ENCODE data around the gene PHGDH. TPM values are rescaled to one million over a fixed set of nuclear protein-coding genes. Genes with fewer than 3 reads are reported as not detected.

PHGDH gene
- total RNA-seq, 1 experiment from 2014 or later = 82.0 TPM

DNA sequence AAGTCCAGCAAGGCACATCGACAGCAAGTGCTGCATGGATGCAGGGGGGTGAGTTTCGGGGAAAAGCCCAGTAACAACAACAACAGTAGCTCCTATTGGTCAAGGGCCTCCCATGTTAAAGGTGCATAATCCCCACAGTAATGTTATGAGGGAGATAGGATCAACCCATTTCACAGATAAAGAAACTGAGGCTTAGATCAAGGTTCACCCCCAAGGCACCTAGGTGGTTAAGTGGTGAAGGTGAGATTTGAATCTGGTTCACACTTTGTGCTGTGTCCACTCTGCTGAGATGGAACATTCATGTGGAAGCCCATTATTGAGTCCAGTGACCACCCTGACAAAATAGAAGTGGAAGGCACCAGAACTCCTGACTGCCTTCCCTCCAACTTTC lies 24.9 kb downstream of the PHGDH start:
- no TSS peak for BruUV-seq (replicated peaks)
- POLR2A ChIA-PET = no interaction called here
- intact Hi-C loops (cut with micrococcal nuclease; ENCODE audit: unreplicated experiment) (no loop called here), in situ Hi-C loops (cut with HindIII; ENCODE audit: low pct_unique_long_range_greater_than_20kb, low sequenced_read_pairs) (no loop called here)
- Histone ChIP-seq H3K27me3 (ENCODE audit: control insufficient read depth, insufficient read depth, low read length) (no peaks in the 10 kb centered on the region), H3K4me1 (ENCODE audit: control insufficient read depth, insufficient read depth, low read length) (no peaks in the 10 kb centered on the region), H3K9me3 (ENCODE audit: control insufficient read depth, insufficient read depth, low read depth, low read length) (no peaks in the 10 kb centered on the region), H3K27ac (ENCODE audit: low read length) (no peak overlapping the region), H3K36me3 (ENCODE audit: control insufficient read depth, insufficient read depth, low read length) (peaks cover 1% of the 10 kb centered on the region; the same call in 1 of the 2 replicates), H3K4me3 (ENCODE audit: low read depth in 2 of 2, low read length in 2 of 2) (no peak overlapping the region)
- ATAC-seq (no peak), DNase-seq (ENCODE audit: low read depth, low spot score) (no peak)
- TF ChIP-seq, protein P1, sequence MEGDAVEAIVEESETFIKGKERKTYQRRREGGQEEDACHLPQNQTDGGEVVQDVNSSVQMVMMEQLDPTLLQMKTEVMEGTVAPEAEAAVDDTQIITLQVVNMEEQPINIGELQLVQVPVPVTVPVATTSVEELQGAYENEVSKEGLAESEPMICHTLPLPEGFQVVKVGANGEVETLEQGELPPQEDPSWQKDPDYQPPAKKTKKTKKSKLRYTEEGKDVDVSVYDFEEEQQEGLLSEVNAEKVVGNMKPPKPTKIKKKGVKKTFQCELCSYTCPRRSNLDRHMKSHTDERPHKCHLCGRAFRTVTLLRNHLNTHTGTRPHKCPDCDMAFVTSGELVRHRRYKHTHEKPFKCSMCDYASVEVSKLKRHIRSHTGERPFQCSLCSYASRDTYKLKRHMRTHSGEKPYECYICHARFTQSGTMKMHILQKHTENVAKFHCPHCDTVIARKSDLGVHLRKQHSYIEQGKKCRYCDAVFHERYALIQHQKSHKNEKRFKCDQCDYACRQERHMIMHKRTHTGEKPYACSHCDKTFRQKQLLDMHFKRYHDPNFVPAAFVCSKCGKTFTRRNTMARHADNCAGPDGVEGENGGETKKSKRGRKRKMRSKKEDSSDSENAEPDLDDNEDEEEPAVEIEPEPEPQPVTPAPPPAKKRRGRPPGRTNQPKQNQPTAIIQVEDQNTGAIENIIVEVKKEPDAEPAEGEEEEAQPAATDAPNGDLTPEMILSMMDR (IDR thresholded peaks at IDR 0.05) = no peak
- TF ChIP-seq, protein P2, sequence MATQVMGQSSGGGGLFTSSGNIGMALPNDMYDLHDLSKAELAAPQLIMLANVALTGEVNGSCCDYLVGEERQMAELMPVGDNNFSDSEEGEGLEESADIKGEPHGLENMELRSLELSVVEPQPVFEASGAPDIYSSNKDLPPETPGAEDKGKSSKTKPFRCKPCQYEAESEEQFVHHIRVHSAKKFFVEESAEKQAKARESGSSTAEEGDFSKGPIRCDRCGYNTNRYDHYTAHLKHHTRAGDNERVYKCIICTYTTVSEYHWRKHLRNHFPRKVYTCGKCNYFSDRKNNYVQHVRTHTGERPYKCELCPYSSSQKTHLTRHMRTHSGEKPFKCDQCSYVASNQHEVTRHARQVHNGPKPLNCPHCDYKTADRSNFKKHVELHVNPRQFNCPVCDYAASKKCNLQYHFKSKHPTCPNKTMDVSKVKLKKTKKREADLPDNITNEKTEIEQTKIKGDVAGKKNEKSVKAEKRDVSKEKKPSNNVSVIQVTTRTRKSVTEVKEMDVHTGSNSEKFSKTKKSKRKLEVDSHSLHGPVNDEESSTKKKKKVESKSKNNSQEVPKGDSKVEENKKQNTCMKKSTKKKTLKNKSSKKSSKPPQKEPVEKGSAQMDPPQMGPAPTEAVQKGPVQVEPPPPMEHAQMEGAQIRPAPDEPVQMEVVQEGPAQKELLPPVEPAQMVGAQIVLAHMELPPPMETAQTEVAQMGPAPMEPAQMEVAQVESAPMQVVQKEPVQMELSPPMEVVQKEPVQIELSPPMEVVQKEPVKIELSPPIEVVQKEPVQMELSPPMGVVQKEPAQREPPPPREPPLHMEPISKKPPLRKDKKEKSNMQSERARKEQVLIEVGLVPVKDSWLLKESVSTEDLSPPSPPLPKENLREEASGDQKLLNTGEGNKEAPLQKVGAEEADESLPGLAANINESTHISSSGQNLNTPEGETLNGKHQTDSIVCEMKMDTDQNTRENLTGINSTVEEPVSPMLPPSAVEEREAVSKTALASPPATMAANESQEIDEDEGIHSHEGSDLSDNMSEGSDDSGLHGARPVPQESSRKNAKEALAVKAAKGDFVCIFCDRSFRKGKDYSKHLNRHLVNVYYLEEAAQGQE (IDR thresholded peaks at IDR 0.05; ENCODE audit: insufficient read depth in 1 of 2, low read depth in 2 of 2, low read length in 1 of 2) = no peak
- no peak for TF ChIP-seq SIN3A (IDR thresholded peaks at IDR 0.05; ENCODE audit: borderline replicate concordance, insufficient read depth, low read depth, low read length)
- no peak for TF ChIP-seq TCF7L2 (IDR thresholded peaks at IDR 0.05; ENCODE audit: low read depth, low read length)
- TF ChIP-seq POLR2AphosphoS5 (IDR thresholded peaks at IDR 0.05; ENCODE audit: low read depth, low read length) = no peak
- CTCF ChIA-PET = no interaction called here

DNA sequence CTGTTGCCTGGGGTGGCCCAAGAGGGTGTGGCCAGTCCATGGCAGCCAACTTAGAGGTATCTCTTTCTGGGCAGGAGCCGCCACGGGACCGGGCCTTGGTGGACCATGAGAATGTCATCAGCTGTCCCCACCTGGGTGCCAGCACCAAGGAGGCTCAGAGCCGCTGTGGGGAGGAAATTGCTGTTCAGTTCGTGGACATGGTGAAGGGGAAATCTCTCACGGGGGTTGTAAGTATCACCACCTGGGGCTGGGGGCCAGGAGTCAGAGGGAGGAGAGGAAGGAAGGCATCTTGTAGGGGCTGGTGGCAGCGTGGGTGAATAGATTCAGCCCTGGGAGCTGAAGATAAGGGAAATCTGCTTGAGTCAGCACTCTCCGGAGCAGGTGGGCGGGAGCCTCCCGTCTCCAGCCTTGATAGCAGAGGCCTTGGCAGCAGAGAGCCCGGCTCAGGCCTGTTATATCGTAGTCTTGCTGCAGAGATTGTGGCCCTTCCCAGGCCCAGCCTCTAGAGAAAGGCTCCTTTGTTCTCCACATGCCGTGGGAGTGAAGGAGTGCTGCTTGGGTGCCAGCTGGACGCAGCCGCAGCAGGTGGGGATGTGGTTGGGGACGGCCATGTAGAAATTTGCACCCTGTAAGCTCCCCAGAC lies 25.4 kb downstream of the PHGDH start:
- intact Hi-C loops (cut with micrococcal nuclease; ENCODE audit: unreplicated experiment) = no loop called here
- Histone ChIP-seq H3K36me3 (ENCODE audit: control insufficient read depth, insufficient read depth, low read length) (no peaks in the 10 kb centered on the region; the same call in 1 of the 2 replicates), H3K4me1 (ENCODE audit: control insufficient read depth, insufficient read depth, low read length) (no peaks in the 10 kb centered on the region), H3K27ac (ENCODE audit: low read length) (no peak overlapping the region), H3K9me3 (ENCODE audit: control insufficient read depth, insufficient read depth, low read depth, low read length) (no peaks in the 10 kb centered on the region), H3K27me3 (ENCODE audit: control insufficient read depth, insufficient read depth, low read length) (no peaks in the 10 kb centered on the region), H3K4me3 (ENCODE audit: low read depth in 2 of 2, low read length in 2 of 2) (no peak overlapping the region)
- in situ Hi-C loops (cut with HindIII; ENCODE audit: low pct_unique_long_range_greater_than_20kb, low sequenced_read_pairs) = no loop called here
- DNase-seq (ENCODE audit: low read depth, low spot score) = no peak
- peak; percentile 55; the same call in 1 of the 2 replicates for ATAC-seq
- TF ChIP-seq, protein P1 (IDR thresholded peaks at IDR 0.05) = no peak
- TF ChIP-seq POLR2AphosphoS5 (IDR thresholded peaks at IDR 0.05; ENCODE audit: low read depth, low read length) = no peak
- TF ChIP-seq, protein P2 (IDR thresholded peaks at IDR 0.05; ENCODE audit: insufficient read depth in 1 of 2, low read depth in 2 of 2, low read length in 1 of 2) = no peak
- TF ChIP-seq SIN3A (IDR thresholded peaks at IDR 0.05; ENCODE audit: borderline replicate concordance, insufficient read depth, low read depth, low read length) = no peak
- no peak for TF ChIP-seq TCF7L2 (IDR thresholded peaks at IDR 0.05; ENCODE audit: low read depth, low read length)
- POLR2A ChIA-PET = no interaction called here
- BruUV-seq (replicated peaks) = no TSS peak
- CTCF ChIA-PET = interaction anchor here (0.5 kb wide), 1 partner anchor 70 kb away, joined by 3 read pairs; no protein-coding TSS in a partner anchor
